Prostate gland (tissue), 2 donors: ENCODE measurements around the gene PWWP2B. TPM values are rescaled to one million over a fixed set of nuclear protein-coding genes. Genes with fewer than 3 reads are reported as not detected.

Experiments used
- DNase-seq: peaks from one replicate; pipeline ENCODE4 v3.0.0-alpha.2; 2019; ENCODE audit warnings: low spot score
- H3K27ac ChIP-seq, 2 donors: fragments of 200-600 bp; sonication (generic); 2 replicates each; pipeline ENCODE4 v1.5.1; 2017 to 2019
- H3K27me3 ChIP-seq: fragments of 200-600 bp; sonication (generic); replicated peaks from 2 replicates; pipeline ENCODE4 v1.5.1; 2019; ENCODE audit not compliant: insufficient read depth
- H3K36me3 ChIP-seq, 2 donors: fragments of 200-600 bp; sonication (generic); 1 replicate in 1 of 2; 2 replicates in 1 of 2; pipeline versions ENCODE4 v1.5.1 to v1.8.1; 2017 to 2019
- H3K4me1 ChIP-seq: fragments of 200-600 bp; sonication (generic); replicated peaks from 2 replicates; pipeline ENCODE4 v1.5.1; 2019
- H3K4me3 ChIP-seq, 2 donors: fragments of 200-600 bp; sonication (generic); 2 replicates each; pipeline ENCODE4 v1.5.1; 2017 to 2019
- H3K9me3 ChIP-seq: fragments of 200-600 bp; sonication (generic); 2 replicates; pipeline ENCODE4 v1.5.1; 2017
- CTCF ChIP-seq, 4 experiments: fragments of 200-600 bp in 2 of 4; fragments of 450-650 bp in 2 of 4; sonication (generic) in 2 of 4; IDR thresholded peaks; 1 replicate in 3 of 4; 2 replicates in 1 of 4; pipeline ENCODE4 v1.5.1; 2016 to 2019; ENCODE audit warnings: antibody characterized with exemption in 4 of 4, mild to moderate bottlenecking in 2 of 4, moderate library complexity in 2 of 4
- POLR2A ChIP-seq: fragments of 450-650 bp; IDR thresholded peaks from one replicate; pipeline ENCODE4 v1.6.1; 2016; ENCODE audit warnings: antibody characterized with exemption, mild to moderate bottlenecking
- POLR2AphosphoS5 ChIP-seq: sonication (generic); formaldehyde crosslinking; IDR thresholded peaks from one replicate; pipeline ENCODE4 v1.6.1; 2017; ENCODE audit warnings: antibody characterized with exemption
- WGBS: methylation state at CpG from one replicate; pipeline ENCODE4 v1.1.5; 2018; 5-methylcytosine and 5-hydroxymethylcytosine counted together
- intact Hi-C: fragments of 100-400 bp; cut with DNase I; formaldehyde crosslinking; loops from one replicate; pipeline ENCODE4 v1.14.2; 2022
- total RNA-seq, 2 donors: library from RNA; depleted of rRNA; stranded (reverse); fragments of >200 nt; gene quantifications; one replicate each; pipeline ENCODE4 v1.1.0, GENCODE V29; 2016

The PWWP2B gene
- total RNA-seq, 2 donors from 2014 or later: 27.5 to 36.6 TPM

- H3K4me1 ChIP-seq: no peaks in the 10 kb centered on the region
- no peaks in the 10 kb centered on the region for H3K9me3 ChIP-seq
- H3K27me3 ChIP-seq: no peaks in the 10 kb centered on the region
- DNase-seq: no peak
- no peak overlapping the region for H3K27ac ChIP-seq
- WGBS: 30% methylated on average over 18 of the region's 18 CpGs
- intact Hi-C loops: no loop called here
- H3K4me3 ChIP-seq: no peak overlapping the region
- no peaks in the 10 kb centered on the region for H3K36me3 ChIP-seq
- no peak for TF ChIP-seq CTCF (IDR thresholded peaks at IDR 0.05)
- no peak for TF ChIP-seq POLR2AphosphoS5
- no peak for TF ChIP-seq POLR2A
These were observed 32.6 kb downstream of the PWWP2B start for GRCh38 chr10:132429281-132430230.

GRCh38 chr10:132430231-132430743, 33.3 kb downstream of the PWWP2B start:
- WGBS: 81% methylated on average over 8 of the region's 8 CpGs
- no peaks in the 10 kb centered on the region for H3K27me3 ChIP-seq
- intact Hi-C loops: no loop called here
- H3K36me3 ChIP-seq: no peaks in the 10 kb centered on the region
- H3K27ac ChIP-seq: no peak overlapping the region
- H3K4me1 ChIP-seq: no peaks in the 10 kb centered on the region
- no peak overlapping the region for H3K4me3 ChIP-seq
- no peak for DNase-seq
- TF ChIP-seq POLR2A (no peak), CTCF (IDR thresholded peaks at IDR 0.05) (no peak), POLR2AphosphoS5 (no peak)
- H3K9me3 ChIP-seq: no peaks in the 10 kb centered on the region

- H3K9me3 ChIP-seq: no peaks in the 10 kb centered on the region
- H3K27me3 ChIP-seq: no peaks in the 10 kb centered on the region
- TF ChIP-seq POLR2A (no peak), POLR2AphosphoS5 (no peak), CTCF (IDR thresholded peaks at IDR 0.05) (no peak)
- no peak overlapping the region for H3K4me3 ChIP-seq
- H3K27ac ChIP-seq: no peak overlapping the region
- DNase-seq: no peak
- no peaks in the 10 kb centered on the region for H3K4me1 ChIP-seq
- 78% methylated on average over 3 of the region's 8 CpGs for WGBS
- intact Hi-C loops: no loop called here
- H3K36me3 ChIP-seq: no peaks in the 10 kb centered on the region
These were observed 33.9 kb downstream of the PWWP2B start for GRCh38 chr10:132430861-132431271.

- Histone ChIP-seq H3K27me3 (no peaks in the 10 kb centered on the region), H3K27ac (no peak overlapping the region), H3K9me3 (no peaks in the 10 kb centered on the region), H3K4me3 (no peak overlapping the region), H3K36me3 (no peaks in the 10 kb centered on the region), H3K4me1 (no peaks in the 10 kb centered on the region)
- intact Hi-C loops: no loop called here
- no peak for TF ChIP-seq CTCF (IDR thresholded peaks at IDR 0.05)
- TF ChIP-seq POLR2AphosphoS5: no peak
- no peak for TF ChIP-seq POLR2A
- 91% methylated on average over 12 of the region's 12 CpGs for WGBS
- no peak for DNase-seq
These were observed 34.7 kb downstream of the PWWP2B start for GRCh38 chr10:132431537-132432175.
